ENCODE data around the gene GRK1. TPM values are rescaled to one million over a fixed set of nuclear protein-coding genes. Genes with fewer than 3 reads are reported as not detected.

Gene GRK1
- total RNA-seq, 5 donors from 2014 or later (not counting 1 experiment from before 2014, with no cell fraction given): not detected

DNA sequence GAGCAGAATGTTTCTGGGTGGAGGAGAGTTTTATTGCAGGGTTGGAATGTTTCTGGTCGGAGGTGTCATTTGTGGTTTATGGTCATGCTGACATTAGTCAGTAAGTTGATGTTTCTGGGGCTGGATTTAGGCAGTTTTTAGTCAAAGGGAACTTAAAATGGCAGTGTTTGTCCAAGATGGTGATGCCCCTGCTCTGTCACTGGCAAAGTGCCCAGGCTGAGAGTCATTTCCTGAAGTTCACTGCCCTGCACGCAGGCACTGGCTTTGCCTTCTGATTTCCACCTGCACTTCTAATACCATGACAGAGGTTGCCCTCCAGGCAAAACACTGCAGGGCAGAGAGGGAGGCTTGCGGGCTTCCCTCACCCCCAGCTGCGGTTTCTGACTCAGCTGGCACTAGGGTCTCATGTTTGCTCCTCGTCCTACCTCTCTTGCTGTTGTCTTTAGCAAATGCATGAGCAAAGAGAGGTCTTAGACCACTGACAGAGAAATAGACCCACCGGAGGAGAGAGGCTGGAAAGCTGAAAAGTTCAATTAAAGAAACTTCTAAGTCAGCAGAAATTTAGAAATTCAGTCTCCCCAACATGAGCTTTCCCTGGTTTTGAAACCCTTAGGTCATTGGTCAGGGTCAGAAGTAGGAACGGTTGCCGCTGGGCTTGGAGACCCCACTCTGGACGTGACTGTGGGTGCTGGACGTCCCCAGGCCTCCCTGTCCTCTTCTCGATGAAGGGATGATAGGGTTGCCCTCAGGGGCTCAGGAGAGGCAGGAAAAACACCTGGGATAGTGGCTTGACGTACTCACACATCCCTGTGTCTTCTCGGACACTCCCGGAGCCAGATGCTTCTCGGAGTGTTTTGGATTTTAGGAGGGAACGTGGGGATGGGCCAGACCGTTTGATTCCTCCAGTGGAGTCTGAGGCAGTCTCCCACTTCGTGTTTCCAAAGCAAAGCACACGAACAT, 118.3 kb downstream of the GRK1 start:
- Mint-ChIP-seq H3K27me3 (peaks cover 15 to 18% of the 10 kb centered on the region in 2 donors), H3K9me3 (no peaks in the 10 kb centered on the region), H3K4me1 (peaks cover 0 to 2% (median 0%) of the 10 kb centered on the region in 3 donors), H3K36me3 (no peaks in the 10 kb centered on the region), H3K4me3 (no peak overlapping the region), H3K27ac (peak overlapping the region in 1 of 2 donors; percentile 2)
- DNase-seq (no peak), ATAC-seq (replicated peaks in 1 of 4) (no peak)
- POLR2A ChIA-PET: no interaction called here
- CTCF ChIA-PET: no interaction called here
- no peak overlapping the region for H3K4me3 ChIP-seq (ENCODE audit: control insufficient read depth in 1 of 2, extremely low read depth in 1 of 2, low read length in 1 of 2)
- 70% methylated on average over 17 of the region's 19 CpGs for WGBS (ENCODE audit: insufficient coverage)
- H3K27ac ChIP-seq (ENCODE audit: low read length): no peak overlapping the region
- H3K36me3 ChIP-seq (ENCODE audit: control insufficient read depth in 2 of 2, extremely low read depth in 1 of 2, insufficient read depth in 1 of 2, low read length in 1 of 2): no peaks in the 10 kb centered on the region
- no peaks in the 10 kb centered on the region for H3K9me3 ChIP-seq
- H3K27me3 ChIP-seq (replicated peaks in 1 of 2; ENCODE audit: control insufficient read depth in 2 of 2, extremely low read depth in 1 of 2, insufficient read depth in 2 of 2, low read length in 1 of 2): peaks cover 0 to 22% of the 10 kb centered on the region in 2 experiments
- no peaks in the 10 kb centered on the region for H3K4me1 ChIP-seq (ENCODE audit: control insufficient read depth in 1 of 2, extremely low read depth in 1 of 2, insufficient read depth in 2 of 2, low read length in 2 of 2)

DNA sequence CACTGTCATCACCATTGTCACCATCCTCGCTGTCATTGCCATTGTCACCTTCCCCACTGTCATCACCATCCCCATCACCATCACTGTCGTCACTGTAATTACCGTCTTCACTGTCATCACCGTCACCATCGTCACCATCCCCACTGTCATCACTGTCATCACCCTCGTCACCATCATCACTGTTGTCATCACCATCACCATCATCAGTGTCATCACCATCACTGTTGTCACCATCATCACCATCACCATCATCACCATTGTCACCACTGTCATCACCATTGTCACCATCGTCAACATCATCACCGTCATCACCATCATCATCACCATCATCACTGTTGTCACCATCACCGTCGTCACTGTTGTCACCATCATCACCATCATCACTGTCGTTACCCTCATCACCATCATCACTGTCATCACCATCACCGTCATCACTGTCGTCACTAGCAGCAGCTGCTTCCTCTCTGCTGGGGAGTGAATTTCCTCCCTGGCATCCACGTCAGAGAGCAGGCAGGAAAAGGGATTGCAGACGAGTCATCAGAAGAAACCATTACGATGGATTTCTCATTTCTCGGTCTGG, 119.3 kb downstream of the GRK1 start:
- H3K27ac ChIP-seq (ENCODE audit: low read length): no peak overlapping the region
- peak in 1 of 4 experiments; percentile 69 for ATAC-seq (replicated peaks in 1 of 4)
- H3K4me1 Mint-ChIP-seq: peaks cover 0 to 2% (median 0%) of the 10 kb centered on the region in 3 donors
- H3K27ac Mint-ChIP-seq: no peak overlapping the region
- CTCF ChIA-PET: no interaction called here
- peaks cover 15 to 18% of the 10 kb centered on the region in 2 donors for H3K27me3 Mint-ChIP-seq
- no peak overlapping the region for H3K4me3 ChIP-seq (ENCODE audit: control insufficient read depth in 1 of 2, extremely low read depth in 1 of 2, low read length in 1 of 2)
- no peaks in the 10 kb centered on the region for H3K36me3 ChIP-seq (ENCODE audit: control insufficient read depth in 2 of 2, extremely low read depth in 1 of 2, insufficient read depth in 1 of 2, low read length in 1 of 2)
- peaks cover 0 to 26% of the 10 kb centered on the region in 2 experiments for H3K27me3 ChIP-seq (replicated peaks in 1 of 2; ENCODE audit: control insufficient read depth in 2 of 2, extremely low read depth in 1 of 2, insufficient read depth in 2 of 2, low read length in 1 of 2)
- H3K9me3 ChIP-seq: no peaks in the 10 kb centered on the region
- no peaks in the 10 kb centered on the region for H3K9me3 Mint-ChIP-seq
- no peak for DNase-seq
- no peaks in the 10 kb centered on the region for H3K4me1 ChIP-seq (ENCODE audit: control insufficient read depth in 1 of 2, extremely low read depth in 1 of 2, insufficient read depth in 2 of 2, low read length in 2 of 2)
- H3K4me3 Mint-ChIP-seq: no peak overlapping the region
- POLR2A ChIA-PET: no interaction called here
- no peaks in the 10 kb centered on the region for H3K36me3 Mint-ChIP-seq
- WGBS (ENCODE audit: insufficient coverage): 71% methylated on average over 12 of the region's 17 CpGs

Other genes with a start within 250 kb of the GRK1 start
- gene ADPRHL1, start 213.7 kb upstream of the GRK1 start, total RNA-seq: 1 to 10 TPM in 2 of 5 donors, under 1 TPM in 3; 0.37 to 1.7 (median 0.92) TPM
- gene DCUN1D2, start 176.5 kb upstream of the GRK1 start, total RNA-seq: 10 to 100 TPM; 18.7 to 27.7 (median 25.3) TPM
- gene TFDP1, start 82.5 kb upstream of the GRK1 start, total RNA-seq: 10 to 100 TPM; 25.8 to 38.3 (median 34.1) TPM
- not detected for gene ATP4B, start 9.0 kb upstream of the GRK1 start, total RNA-seq
- 1 to 10 TPM in 2 of 5 donors, under 1 TPM in 3; 0.76 to 1.2 (median 0.89) TPM for gene TMEM255B, start 92.0 kb downstream of the GRK1 start, total RNA-seq
- 10 to 100 TPM in 1 of 5 donors, 1 to 10 TPM in 4; 1.1 to 10.2 (median 4.7) TPM for gene GAS6, start 196.9 kb downstream of the GRK1 start, total RNA-seq

All from T-cell (primary cell).